ENCODE data around the gene KPNA3.

GRCh38 chr13:49779721-49780120, 12.8 kb downstream of the KPNA3 start:
- TF ChIP-seq, protein P1, sequence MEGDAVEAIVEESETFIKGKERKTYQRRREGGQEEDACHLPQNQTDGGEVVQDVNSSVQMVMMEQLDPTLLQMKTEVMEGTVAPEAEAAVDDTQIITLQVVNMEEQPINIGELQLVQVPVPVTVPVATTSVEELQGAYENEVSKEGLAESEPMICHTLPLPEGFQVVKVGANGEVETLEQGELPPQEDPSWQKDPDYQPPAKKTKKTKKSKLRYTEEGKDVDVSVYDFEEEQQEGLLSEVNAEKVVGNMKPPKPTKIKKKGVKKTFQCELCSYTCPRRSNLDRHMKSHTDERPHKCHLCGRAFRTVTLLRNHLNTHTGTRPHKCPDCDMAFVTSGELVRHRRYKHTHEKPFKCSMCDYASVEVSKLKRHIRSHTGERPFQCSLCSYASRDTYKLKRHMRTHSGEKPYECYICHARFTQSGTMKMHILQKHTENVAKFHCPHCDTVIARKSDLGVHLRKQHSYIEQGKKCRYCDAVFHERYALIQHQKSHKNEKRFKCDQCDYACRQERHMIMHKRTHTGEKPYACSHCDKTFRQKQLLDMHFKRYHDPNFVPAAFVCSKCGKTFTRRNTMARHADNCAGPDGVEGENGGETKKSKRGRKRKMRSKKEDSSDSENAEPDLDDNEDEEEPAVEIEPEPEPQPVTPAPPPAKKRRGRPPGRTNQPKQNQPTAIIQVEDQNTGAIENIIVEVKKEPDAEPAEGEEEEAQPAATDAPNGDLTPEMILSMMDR (IDR thresholded peaks at IDR 0.05), result no peak
- no peak for TF ChIP-seq POLR2A (IDR thresholded peaks at IDR 0.05; ENCODE audit: low read depth)
- TF ChIP-seq POLR2AphosphoS5 (IDR thresholded peaks at IDR 0.05), result no peak
- no peak for TF ChIP-seq EP300 (IDR thresholded peaks at IDR 0.05)

All from esophagus muscularis mucosa (tissue), 4 donors.